Anterior cingulate cortex (tissue), 58 donors: ENCODE results near the gene GABRA5.
"Not testable (repeated sequence)": the region's sequence is repeated elsewhere in the genome, so short reads cannot be mapped to it uniquely, and the experiment has no call there.

ENCODE experiments used
- DNase-seq, 58 donors: peaks; one replicate each; lab custom pipeline; 2025; lab: John Stamatoyannopoulos, UW

GABRA5 gene

DNA sequence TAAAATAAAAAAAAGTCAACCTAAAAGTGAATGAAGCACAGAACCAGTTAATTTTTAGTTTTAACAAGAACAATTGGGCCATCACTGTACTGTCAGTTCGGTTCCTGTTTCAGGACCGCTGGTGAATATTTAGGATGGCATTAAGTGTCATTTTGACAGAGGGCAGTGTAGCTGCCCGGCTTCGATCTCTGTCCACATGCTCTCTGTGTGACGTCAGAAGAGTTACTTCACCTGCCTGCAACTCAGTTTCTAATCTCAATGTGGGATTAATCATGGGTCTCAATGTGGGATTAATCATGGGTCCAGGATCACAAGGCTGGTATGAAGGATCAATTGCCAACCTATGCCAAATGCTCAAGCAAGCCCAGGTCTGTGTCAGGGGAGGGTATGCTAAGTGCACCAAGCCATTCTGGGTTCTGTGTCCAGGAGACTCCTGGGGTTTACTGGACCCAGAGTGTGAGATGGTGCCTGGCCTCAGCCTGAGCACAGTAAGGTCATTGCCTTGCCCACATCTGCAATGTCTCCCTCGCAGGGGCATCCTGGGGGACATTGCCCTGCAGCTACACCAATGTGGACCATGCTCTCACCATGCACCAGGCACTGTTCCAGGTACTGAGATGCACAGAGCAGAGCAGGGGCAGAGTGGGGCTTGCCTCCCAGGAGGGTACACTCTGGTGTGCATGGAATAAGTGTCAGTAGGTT is 8.1 kb downstream of the GABRA5 start:
- no peak for DNase-seq

DNA sequence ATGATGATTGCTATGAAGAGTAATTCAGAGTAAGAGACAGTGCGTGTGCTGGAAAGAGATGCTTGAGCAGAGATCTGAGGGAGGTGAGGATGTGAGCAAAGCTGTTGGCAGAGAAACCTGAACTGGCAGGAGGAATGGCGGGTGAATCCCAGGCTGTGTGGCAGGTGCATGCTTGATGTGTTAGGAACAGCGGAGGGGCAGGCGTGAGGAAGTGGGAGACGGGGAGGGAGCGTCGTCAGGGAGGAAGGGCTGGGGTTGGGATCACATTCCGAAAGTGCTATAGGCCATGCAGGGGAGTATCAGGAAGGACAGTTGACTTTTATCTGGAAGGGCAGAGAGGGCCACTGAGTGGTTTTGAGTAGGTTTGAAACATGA is 8.6 kb downstream of the GABRA5 start:
- peak in 5 of 58 donors; percentile 11 to 41 (median 19) for DNase-seq

DNA sequence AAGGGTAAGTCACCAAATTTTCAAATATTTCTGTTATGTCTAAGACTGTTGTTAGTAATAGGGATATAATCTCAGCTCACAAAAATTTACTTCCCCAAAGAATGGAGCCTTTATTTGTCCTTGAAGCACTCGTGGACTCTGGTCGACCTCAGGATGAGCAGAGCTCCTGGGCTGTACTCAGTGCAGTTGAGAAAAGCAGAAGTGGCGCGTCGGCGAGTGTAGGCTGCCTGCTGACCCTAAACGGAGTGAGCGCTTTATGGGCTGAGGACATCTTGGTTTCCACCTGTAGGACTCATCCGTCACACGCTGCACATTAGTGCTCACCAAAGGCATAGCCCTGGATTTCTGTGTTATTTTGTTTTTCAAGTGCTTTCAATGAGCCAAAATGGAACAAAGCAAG is 11.0 kb downstream of the GABRA5 start:
- no peak for DNase-seq

DNA sequence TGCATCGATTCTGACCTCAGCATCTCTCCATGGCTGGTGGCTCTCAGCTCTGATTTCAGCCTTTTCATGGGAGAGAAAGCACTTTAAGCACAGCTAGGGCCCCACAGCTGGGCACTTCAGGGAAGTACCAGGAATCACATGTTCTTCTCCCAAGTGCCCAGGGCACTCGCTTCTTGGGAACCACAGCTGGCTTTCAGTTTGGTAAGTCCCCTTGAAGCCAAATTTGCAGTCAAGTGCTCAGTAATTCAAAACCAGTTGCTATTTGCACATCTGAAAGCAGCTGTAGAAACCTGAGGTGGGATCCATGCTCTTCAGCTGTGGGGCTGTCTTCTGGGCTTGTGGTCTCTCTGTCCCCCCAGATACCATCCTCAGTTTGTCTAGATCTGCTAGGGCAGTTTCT is 12.8 kb downstream of the GABRA5 start:
- no peak for DNase-seq

DNA sequence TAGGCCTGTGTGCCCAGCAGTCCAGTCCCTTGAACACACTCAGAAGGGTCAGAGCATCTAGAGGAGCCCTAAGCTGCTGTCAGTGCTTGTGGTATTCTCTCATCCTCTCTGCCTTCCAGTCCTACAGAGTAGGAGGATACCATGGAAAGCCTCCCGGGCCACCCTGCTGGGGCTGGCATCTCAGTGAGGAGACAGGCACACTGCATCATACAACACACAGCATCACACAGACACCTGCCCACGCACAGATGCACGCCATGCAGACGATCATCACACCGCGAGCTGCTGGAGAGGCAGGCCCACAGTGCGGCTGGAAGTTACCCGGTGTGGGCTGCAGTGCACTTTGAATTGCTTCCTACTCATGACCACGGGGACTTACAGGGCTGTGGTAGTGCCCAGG is 15.2 kb downstream of the GABRA5 start:
- DNase-seq: peak in 39 of 58 donors; percentile 18 to 86 (median 54)

DNA sequence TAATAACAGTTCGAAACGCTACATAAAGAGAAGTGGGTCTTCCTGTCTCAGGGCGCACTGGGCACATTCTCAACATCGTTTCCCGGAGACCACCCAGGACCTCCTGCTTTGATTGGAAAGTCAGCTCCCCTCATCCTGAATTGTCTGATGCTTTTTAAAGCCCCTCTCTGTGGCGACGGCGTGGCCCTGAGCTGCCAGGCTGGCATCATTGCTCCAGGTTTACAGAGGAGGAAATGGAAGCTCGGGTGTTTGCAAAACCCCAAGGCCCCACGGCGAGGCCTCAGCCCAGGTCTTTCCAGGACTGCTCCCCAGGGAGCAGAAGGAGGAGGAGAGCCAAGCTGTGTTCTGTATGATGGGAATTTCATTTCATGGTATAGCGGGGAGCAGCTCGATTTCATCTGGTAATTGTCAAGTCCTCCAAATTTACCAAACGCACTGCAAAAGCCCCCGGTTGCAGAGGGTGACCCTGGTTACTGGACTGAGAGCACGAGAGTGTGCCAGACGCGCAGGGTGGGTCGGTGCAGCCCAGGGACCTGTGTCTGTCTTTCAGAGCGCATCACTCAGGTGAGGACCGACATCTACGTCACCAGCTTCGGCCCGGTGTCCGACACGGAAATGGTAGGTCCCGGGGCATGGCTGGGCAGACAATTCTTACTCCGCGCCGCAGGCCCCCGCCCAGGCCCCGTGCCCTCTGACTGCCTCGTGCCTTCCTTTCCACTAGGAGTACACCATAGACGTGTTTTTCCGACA is 15.9 kb downstream of the GABRA5 start:
- DNase-seq: no peak

DNA sequence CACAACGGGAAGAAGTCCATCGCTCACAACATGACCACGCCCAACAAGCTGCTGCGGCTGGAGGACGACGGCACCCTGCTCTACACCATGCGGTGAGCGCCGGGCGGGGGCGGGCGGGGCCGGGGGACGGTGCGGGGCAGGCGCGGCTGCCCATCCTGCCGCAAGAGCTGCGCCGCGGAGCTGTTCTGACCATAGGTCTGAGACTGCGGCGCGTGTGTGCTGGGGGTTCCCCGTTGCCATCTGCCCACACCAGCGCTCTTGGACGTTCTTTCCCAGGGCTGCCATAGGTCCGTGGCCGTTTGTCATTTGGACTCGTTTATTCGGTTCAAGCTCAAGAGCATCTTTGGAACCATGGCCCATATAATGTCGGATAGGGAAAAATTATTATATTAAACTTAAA is 16.6 kb downstream of the GABRA5 start:
- no peak for DNase-seq

DNA sequence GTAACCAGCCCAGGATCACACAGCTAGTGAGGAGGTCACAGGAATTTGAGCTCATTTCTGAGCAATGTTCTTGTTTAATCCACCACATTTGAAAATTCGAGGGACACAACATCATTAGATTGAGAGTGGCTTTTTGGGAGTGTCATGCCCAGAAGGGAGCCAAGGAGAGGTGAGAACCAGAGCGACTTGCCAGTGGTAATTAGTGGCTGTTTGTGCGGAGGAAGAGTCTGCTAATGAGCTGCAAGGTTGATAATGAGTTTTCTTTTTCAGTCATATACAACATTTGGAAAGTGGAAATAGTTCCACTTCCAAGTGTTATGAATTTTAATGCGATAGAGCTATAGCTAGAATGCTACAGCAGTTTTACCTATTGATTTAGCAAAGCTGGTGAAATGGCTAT is 19.7 kb downstream of the GABRA5 start:
- DNase-seq: no peak

DNA sequence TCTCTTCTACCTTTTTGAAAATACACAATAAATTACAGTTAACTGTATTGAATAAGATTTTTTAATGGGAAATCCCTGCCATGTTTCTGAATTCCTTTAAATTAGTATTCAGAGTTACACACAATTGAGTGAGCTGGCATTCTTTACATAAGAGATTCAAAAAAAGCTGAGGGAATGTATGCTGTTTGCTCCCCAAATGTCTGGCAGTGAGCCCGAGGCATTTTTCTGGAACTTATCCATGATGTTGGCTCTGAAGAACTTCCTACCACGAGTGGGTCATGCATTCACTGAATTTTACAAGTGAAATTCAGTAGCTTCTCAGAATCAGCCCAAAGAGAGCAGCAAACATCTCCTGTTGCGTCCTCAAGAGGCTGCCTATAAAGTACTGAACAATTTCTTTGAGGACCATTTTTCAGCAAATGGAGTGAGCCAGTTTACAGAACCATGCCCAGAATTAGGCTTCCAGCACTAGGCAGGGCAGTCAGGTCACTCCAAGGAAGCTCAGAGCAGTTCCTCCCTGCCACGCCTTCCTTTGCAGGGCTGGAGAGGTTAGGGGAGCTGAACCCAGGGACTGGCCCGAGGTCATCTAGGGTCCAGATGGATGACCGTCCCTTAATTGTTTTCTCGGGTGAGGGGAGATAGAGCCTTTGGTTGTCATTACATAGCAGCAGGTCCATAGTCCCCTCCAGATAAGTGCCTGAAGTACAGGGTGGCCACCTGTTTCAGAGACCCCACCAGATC is 21.2 kb downstream of the GABRA5 start:
- DNase-seq: peak in 8 of 58 donors; percentile 21 to 52 (median 32)

DNA sequence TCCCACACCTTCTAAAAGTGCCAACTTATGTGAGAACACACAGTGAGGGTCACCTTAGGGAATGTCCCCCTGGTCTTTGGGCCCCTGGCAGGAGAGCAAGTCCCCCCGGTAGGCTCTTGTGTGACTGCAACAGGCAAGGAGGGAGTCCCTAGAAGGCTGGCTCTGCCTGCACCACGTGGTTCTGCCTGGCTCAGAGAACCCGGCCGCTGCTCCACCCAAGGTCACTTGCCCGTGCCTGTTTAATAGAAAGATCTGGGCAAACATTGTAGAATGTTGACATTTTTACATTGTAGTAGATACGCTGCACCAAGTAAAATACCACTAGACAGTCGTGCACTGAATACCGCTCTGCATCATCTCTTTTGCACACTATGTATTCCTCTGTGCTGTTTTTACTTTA is 21.9 kb downstream of the GABRA5 start:
- no peak for DNase-seq

DNA sequence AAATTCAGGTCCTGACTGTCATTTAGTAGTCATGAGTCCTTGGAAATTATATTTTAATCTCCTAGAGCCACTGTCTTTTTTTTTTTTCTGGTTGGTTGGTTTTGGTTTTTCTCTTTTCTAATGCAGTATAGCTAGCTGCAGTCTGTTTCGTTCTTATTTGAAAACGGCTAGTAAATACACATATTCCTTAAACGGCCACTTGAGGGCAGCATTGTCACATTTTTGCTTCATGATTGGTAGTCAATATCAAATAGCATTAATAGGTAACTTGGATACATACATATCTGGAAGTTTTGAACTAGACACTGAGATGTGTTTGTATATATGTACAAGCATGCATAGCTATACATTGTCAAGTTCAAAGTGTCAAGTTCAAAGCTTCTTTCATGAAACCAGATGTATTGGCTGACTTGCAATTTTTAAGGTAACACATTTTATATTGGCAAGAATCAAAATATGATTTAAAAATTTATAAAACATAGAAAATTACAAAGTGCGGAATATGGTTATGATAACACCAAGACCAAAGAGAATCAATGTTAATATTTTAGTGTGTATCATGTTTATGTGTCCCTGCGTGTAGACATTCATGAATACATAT is 22.5 kb downstream of the GABRA5 start:
- peak in 27 of 58 donors; percentile 8 to 72 (median 31) for DNase-seq

DNA sequence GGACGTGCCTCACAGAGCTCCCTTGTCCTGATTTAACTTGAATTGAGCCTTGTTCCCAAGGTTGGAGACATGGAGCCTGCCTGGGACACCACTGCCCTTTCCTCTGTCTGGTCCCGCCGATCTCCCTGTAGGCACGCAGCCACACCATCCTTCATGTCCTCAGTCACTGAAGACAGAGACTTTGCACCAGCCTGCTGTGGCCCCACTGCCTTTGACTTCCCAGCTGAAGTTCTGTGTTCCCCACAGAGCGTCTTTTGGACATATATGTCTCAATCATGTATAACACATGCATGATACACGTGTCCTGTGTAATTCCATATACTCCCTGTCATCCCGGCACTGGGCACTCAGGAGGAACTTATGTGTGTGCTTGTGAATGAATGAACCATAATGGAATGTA is 23.6 kb downstream of the GABRA5 start:
- DNase-seq: no peak

DNA sequence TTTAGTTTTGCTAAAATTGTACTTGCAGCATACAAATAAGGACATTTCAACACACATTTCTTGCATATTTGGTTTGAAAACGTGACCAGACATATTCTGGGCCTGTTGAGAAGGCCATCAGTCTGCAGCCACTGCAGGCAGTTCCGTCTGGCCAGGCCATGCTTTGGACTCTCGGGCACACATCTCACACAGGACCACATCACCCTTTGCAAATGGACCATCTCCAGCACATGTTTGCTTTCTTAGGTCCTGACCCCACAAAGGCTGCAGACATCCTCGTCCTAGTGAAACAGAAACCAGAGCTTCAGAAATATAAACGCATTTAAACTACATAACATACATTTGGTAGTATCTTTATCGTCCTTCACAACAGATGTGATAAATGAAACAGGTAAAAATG is 24.1 kb downstream of the GABRA5 start:
- DNase-seq: no peak

DNA sequence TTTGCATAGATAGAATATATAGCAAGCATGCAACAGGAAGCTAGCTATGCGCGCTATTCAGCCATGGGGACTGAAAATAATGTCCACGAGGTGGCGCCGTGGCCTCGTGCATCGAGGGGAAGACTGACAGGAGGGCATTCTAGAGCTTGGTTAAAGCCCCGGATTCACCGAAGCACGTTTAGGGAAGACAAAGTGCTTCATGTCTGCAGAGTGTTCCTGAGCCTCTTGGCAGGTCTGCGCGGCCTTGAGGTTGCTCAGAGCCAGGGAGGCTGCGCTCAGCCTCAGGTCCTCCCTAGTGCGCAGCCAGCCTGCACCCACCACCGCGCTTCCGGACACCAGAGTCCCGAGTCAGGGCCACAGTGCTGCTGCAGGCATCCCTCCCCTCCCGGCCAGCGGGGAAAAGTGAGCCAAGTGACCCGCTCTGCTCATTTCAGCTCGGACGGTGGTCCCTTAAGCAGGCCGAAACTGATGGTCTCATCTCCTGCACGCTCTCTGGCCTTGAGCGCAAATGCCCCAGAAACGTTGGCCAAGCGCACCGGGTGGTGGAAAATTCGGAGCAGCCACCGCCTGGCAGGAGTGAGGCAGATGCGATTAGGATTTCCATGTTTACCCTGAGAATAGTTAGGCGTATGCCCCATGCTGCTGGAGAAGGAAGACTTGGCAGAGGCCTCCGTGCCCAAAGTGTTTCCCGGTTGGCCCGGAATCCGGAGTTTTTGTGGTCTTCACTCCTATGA is 24.8 kb downstream of the GABRA5 start:
- peak in 52 of 58 donors; percentile 30 to 86 (median 61) for DNase-seq

DNA sequence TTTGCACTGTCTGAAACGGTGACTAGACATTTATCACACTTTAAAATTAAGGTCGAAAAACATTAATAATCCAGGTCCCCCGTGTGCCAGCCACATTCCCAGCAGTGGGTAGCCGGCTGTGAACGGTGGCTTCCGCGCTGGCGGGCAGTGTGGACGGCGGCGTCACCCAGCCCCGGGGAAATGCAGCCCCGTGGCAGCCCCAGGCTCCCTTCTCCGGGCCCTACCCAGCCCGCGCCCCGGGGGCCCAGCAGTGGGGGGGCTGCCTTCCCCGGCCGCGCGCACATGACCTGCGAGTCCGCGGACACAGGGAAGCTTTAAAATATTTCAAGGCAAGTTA is 25.3 kb downstream of the GABRA5 start:
- no peak for DNase-seq

DNA sequence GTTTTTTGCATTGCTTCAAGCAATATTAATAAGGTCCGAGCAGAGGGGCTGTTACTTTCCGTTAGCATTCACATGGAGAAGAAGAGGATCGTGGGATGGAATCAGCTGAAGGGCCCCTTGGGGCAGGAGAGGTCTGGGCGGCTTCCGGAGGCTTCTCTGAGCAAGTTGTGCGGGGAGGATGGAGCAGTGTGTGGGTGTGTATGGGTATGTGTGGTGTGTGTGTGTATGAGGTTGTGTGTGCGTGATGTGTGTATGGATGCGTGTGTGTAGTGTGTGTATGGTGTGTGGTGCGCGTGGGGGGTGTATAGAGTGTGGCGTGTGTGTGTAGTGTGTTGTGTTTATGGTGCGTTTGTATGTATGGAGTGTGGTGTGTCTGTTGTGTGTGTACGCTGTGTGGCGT is 25.8 kb downstream of the GABRA5 start:
- DNase-seq: no peak

DNA sequence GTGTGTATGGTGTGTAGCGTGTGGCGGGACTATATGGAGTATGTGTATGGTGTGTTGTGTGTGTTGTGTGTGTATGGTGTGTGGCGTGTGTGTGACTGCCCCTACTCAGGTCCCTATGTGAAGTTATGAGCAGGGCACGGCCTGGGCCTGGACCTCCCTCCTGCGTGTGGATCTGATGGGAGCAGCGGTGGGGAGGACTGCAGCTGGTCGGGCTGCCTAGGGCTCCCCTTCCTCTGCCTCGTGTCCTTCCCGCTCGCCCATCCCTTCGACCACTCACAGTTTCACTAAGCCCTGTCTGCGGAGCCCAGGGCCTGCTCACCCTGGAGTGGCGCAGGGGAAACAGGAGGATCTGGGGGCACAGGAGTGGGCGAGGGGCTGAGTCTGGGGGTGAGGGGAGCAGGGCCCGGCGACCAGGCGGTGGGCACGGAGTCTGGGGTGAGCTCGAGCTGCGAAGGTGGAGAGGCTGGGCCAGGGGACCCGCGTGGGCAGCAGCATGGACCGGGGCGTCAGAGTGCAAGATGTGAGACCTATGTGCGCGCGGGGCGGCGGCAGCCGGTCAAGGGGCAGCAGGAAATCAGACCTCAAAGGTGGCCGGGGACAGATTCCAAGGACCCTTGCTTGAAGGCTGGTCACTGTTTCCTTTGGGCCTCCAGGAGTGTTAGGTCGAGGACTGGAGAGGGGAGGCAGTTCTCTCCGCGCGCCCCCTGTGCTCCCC is 26.6 kb downstream of the GABRA5 start:
- DNase-seq: no peak

DNA sequence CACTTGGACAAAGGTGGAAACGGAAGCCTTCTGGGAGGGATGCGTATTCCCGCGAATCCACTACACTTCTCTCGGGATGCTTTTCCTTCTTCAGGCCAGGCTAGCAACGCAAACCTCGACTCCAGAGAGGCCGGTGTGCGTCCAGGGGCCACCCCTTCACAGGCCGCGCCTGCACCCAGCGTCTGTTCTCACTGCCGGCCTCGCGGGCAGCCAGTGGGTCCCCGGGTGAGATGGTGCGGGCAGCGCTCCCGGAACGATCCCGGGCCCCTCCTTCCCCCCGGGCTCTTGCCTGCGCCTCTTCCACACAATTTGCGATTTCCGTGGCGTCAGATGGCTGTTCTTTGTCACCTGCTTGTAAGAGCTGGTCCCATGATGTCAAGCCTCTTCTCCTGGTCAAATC is 27.3 kb downstream of the GABRA5 start:
- DNase-seq: no peak

DNA sequence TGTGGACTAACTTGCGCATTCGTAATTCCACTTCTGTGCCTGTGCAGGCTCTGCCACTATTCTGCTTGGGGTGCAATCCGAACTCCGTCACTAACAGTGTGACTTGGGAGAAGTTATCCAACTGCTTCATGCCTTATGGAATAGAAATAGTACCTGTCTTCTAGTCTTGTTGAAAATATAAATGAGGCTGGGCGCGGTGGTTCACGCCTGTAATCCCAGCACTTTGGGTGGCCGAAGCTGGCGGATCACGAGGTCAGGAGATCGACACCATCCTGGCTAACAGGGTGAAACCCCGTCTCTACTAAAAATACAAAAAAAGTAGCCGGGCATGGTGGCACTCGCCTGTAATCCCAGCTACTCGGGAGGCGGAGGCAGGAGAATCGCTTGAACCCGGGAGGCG is 28.5 kb downstream of the GABRA5 start:
- not testable (repeated sequence) for DNase-seq

DNA sequence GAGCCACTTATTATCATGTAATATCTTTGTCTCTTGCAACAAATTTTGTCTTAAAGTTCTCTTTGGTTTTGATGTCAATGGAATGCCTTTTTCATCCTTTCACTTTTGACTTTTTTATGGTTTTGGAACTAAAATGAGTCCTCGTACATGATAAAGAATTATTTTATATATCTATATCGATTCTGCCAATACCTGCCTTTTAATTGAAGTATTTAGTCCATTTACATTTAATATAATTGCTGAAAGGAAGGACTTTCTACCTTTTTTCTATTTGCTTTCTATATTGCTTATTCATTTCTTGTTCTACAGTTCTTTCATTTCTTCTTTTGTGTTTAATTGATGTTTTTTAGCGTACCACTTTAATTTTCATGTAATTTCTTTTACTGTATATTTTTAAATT is 32.8 kb downstream of the GABRA5 start:
- DNase-seq: no peak
